HG02981 (cell line): ENCODE measurements around the gene ALOX5AP.
A peak's percentile ranks its signal among the peaks of the same experiment; 100 is the strongest.

Experiments
- ATAC-seq: cut with Tn5 transposase; IDR thresholded peaks from one replicate; pipeline ENCODE4 v1.9.1; 2021; ENCODE audit warnings: mild to moderate bottlenecking, moderate library complexity; ENCODE audit not compliant: unreplicated experiment

Gene ALOX5AP

DNA sequence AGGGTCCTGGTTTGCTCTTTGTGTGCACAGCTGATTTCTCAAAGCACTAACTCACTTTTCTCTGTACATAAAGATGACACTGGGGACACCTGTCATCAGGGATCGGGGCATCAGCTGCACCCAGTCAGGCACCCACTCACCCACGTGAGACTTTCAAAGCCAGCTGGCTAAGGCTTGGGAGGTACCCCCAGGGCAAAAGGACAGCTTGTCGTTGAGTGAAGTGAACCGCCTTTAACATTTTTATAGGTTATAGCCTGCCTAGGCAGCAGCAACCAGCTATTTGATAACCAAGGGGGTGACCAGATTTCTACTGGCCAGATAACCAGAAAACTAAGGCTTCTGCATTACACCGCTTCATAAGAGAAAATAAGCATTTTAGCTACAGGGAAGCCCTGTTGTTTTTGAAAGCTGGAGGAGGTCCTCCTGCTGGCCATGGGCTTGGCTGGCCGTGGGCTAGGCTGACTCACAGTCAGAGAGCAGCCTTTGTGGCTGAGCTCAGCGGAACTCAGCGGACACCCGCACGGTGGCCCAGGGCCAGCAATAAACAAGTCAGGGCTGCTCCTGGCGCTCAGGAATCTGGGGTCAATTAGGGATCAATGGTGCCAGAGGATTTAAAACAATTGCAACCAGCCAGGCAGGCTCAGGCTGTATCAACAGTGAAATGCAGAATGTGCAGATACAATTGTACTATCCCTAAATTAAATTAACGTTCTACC, 57.1 kb downstream of the ALOX5AP start:
- no peak for ATAC-seq

DNA sequence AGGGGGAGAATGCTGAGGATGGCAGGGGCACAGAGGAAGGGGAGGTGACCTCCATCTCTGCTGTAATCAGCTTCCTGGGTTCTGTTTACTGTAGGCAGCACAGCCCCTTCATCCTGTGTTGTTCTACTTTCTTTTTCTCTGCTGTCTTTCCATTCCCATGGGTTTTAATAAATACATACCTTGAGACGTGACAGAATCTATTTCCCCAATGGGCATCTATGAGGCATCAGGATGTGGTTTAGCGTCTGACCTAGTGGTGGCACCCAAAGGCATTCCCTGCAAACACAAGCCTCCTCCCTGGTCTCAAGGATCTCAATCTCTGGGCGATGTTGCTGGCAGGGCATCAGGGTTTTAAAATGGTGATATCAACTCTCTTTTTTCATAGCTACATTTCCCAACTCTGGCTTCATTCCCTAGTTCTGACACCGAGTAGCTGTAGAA, 60.8 kb downstream of the ALOX5AP start:
- no peak for ATAC-seq

DNA sequence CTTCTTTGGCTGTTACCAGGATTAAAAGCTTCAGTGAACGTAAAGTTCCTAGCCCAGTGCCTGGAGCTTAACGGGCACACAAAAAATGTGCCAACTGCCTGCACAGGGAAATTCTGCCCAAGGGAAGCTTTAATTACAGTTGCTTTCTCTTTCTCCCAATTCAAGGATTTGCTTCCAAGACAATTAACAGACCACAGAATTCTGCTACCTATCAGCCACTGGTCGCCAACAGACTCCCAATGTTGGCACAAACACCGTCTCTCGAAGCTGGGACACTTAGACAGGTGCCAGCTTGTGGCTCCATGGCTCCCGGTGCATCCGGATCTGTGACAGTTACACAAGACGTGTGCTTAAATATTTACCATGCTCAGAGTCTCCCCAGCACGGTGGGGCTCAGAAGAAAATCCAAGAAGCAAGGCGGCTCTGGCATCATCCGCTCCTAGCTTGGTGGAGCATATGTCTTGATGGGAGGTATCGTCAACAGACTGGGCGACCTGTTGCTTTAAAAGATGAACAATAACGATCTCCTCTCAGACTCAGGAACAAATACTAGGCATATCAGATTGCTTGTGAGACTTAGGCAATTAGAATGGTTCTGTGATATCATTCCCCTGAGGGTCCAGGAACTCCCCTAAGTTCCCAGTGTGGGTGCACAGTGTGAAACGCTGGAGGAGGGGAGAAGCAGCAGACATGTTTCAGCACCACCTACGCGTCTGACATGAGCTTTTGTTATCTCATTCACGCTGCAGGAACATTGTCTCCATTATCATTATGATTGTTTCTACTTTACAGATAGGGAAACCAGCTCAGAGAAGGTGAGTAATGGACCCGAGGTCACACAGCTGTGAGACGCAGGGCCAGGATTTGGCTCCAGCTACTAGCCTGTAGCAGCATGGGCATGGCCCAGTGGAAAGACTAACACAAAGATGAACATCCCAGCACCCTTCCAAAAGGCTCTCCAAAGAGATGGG, 61.6 kb downstream of the ALOX5AP start:
- ATAC-seq = no peak

DNA sequence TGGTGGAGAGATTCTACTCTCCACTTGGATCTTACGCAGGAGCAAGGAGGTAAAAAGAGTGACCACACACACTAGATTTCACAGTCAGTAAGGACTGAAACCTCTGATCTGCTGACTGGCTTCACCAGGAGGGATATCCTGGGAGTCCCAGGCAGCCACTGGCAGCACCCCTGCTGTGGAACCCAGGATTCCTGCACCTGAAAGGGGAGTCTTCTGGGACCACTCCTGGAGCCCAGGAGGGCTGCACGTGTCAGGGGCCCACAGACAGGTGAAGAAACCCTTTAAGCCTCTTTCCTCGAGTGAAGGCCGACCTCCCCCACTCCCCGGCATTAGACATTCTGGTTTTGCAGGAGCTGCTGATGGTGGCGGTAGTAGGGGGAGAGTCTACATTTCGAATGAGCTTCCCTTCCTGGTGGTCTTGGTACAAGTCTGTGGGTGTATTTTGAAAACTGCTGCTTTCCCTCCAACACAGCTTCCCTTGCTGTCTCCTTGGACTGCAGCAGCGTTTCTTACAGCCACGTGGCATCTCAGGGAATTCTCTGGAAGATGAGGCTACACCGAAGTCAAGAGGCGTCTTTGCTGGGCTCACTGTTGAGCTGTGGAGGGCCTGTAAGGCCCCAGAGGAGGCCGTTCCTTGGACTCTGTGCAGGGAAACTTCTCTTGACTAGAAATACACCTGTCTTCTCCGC, 62.6 kb downstream of the ALOX5AP start:
- ATAC-seq = no peak

DNA sequence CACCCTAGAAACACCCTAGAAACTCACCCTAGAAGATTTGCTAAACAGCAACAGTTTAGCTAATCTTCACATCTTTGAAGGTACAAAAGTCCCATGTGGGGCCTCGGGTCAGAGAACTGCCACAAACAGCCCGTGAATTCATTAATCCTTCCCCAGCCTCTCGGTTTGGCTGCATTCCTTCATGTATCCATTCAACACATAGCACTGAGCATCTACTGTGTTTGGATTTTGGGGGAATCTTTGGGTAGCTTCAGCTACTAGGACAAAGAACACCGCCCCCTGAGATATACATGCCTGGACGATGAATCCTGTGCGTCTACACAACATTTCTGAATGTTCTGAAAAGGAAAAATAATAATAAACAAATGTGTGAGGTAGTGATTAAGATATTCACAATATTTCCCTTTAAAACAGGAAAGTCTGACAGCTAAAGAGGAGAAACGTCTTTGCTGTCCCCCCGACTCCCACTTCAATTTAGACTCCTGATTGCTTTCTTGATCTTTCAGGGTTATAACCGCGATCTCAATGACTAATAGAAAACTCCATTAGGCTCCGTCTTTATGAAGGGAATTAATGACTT, 63.5 kb downstream of the ALOX5AP start:
- no peak for ATAC-seq

DNA sequence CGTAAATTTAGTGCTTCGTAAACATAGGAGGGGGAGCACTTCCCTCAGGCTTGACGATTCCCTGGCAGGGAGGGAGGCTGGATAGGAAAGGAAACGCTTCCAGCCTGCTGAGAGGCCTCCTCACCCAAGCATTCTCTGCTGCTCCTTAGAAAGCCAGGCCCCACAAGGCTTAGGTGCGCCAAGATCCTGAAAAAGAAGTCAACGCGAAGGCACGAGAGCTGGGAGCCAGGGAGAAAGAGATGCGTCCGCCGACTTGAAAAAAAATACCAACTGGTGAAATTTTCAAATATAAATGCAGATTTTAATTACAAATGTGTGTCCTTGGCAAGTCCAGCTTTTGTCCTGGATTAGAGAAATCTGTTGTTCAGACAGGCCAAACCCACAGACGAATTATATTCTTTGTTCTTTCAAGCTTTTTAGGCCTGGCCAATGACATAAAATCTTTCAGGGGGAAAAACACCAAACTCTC, 64.0 kb downstream of the ALOX5AP start:
- no peak for ATAC-seq

DNA sequence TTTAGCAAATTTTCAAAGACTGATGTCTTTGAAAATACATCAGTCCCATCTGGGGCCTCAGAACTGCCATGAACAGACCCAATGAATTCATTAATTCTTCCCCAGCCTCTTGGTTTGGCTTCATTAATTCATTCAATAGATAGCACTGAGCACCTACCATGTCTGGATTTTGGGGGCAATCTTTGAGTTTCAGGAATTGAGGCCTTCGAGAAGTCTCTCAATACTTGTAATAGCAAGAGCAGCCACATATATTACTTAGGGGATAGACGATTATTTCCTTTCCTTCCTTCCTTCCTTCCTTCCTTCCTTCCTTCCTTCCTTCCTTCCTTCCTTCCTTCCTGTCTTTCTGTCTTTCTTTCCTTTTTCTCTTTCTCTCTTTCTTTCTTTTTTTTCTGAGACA, 64.8 kb downstream of the ALOX5AP start:
- no peak for ATAC-seq

DNA sequence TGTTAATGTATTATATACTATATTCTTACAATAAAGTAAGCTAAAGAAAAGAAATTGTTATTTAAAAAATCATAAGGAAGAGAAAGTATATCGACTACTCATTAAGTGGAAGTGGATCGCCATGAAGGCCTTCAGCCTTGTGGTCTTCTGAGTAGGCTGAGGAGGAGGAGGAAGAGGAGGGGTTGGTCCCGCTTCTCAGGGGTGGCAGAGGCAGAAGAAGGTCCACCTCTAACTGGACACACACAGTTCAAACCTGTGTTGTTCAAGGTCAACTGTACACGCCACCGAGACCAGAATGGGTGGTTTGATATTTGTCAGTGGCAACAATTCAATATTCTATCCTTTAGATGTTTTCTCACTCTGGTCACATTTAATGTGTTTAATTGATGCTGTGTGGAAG, 67.2 kb downstream of the ALOX5AP start:
- no peak for ATAC-seq

DNA sequence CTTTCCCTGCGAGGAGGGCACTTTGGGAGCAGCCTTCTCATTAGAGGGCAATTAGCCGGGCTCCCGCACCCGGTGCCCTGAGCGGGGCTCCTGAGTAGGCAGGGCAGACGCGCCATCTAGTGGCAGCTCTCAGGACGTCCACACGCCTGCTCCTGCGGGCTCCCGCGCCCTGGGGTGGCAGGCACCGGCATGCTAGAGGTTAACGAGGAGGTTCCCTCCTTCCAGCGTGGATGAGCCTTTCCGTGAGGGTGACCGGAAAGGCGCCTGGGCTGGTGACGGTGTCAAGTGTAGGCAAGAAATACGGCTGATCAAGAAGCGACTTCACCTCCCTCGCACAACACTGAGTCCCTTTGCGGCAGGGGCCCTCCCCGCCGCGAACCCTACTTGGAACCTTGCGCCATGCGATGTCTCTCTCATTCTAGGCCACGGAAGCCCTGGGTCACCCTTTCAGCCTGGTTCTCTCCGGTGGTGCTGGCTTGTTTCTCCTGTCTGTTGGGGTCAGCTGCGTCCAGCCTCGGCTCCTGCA, 67.7 kb downstream of the ALOX5AP start:
- ATAC-seq = peak; percentile 92

DNA sequence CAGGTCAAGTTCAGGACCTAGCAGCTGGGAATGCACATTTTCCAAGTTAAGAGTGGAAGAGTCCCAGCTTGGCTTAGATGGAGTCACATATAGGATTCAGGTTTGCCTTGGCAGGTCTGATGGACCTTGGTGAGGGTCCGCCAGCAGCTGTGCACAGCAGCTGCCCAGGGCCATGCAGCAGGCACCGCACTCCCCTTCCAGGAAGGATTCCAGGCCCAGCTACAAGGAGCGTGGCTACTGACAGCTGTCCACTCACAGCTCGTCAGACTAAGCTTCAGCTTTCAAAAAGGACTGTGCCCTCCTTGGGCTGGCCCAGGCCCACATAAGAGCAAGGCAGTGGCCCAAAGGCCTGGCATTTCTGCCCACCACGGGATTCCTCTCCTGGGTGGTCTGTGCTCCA, 68.4 kb downstream of the ALOX5AP start:
- ATAC-seq = no peak

DNA sequence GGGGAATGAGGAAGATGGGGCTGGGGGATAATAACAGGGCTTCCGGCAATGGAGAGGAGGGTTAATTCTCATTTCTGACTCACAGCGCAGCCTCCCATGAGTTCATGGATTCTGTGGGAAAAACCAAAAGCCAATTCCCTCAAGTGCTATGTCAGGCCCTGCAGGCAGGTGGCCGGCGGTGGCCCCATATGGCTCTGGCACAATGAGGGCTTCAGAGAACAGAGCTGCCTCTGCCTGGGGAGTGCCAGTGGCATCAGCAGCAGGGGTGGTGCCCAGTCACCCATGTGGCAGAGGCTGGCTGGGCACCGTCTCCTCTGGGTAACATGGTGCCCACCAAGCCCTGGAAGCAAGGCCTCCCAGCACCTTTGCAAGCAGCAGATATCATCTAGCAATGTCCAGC, 69.1 kb downstream of the ALOX5AP start:
- no peak for ATAC-seq

DNA sequence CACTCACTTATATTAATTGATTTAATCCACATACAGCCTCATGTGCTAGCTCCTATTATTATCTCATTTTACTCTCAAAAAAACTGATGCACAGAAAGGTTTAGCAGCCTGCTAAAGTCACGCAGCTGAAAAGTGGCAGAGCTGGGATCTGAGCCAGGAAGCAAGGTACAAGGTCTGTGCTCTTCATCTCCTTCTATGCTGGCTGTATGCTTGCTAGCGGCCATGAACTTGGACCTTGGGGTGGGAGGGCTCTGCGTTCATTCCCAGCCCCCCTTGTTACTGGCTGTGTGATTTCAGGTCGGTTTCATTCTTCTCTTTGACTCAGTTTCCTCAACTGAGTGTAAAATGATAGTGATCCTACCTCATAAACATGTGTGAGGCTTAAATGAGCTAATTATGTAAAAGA, 69.8 kb downstream of the ALOX5AP start:
- ATAC-seq = no peak

DNA sequence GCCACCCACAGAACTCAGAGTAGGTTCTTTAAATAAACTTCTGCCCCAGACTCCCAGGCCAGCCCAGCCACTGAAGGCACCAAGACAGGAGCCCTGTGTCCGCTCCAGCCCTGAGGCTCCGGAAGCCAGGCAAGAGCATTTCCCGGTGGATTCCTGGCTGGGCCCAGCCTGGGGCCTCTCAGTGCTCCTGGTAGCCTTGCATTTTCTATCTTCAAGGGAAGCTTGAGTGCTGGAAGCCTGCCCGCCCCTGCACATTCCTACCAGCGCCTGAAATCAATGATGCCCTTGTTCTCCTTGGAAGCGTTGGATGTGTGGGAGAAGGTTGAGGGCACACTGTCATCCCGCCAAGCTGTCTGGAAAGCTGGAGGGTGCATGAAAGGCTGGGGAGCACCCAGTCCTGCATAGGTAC, 70.3 kb downstream of the ALOX5AP start:
- no peak for ATAC-seq

DNA sequence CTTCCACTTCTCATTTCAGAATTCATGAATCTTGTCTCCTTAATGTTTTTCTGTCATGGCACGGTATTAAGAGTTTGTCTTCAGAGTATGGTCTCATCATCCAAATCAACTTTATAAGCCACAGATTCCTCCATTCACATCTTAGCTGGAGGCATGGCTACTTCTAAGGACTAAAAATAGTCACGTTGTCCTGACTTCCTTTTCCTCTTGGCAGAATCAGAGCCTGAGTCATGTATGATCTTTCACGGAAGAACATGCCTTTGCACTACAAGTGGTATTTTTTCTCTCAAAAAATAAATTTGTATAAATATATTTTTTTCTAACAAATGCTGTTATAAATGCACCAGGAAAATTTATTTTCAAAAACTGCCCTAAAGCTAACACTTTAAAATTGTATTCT, 71.4 kb downstream of the ALOX5AP start:
- ATAC-seq = no peak

DNA sequence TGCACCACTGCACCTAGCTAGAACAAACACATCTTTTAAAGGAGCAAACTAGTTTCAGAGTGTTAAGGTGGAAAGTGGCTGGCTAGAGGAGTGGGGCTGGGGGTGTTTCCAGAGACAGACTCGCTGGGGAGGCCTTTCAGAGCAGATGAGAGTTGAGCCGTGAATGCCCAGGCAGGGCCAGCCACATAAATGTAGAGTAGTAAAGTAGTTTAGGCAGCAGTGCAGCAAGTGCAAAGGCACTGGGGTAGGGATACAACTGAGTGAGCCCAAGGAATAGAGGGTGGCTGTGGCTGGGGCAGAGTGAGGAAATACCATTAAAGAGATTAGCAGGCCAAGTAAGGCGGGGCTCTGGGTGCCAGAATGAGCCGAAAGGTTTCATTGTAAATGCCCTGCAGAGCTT, 72.0 kb downstream of the ALOX5AP start:
- ATAC-seq = no peak

DNA sequence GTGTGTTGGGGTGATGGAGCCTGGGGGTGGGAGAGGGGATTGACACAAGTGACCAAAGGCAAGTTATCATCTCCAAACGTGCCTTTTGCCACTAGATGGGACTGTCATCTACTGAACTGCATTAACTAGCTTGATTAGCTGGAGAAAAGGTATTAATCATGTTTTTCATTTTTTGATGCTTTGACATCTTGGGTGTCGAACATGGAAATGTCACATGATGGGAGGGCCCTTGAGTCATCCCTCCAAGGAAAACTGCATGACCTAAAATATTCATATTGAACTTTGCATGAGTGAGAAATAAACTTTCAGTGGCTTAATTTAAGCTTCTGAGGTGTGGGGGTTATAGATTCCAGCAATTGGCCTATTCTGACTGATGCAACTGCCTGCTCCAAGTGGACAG, 73.3 kb downstream of the ALOX5AP start:
- ATAC-seq = no peak

DNA sequence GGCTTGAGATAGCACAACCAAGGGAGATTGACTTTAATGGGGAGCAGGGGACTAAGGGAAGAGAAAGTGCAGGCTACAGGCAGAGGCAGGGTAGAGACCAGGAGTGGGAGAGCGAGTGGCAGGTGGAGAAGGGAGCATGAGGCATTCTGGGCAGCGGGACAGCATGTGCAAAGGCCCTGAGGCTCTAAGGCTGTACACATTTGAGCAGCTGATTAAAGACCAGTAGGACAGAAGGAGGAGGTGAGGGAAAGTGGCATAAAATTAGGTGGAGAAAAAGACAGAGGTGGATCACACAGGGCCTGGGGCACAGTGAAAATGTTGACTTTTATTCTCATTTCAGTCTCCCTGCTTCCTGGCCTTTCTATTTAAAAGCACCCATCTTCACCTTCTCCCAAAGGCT, 74.4 kb downstream of the ALOX5AP start:
- no peak for ATAC-seq

DNA sequence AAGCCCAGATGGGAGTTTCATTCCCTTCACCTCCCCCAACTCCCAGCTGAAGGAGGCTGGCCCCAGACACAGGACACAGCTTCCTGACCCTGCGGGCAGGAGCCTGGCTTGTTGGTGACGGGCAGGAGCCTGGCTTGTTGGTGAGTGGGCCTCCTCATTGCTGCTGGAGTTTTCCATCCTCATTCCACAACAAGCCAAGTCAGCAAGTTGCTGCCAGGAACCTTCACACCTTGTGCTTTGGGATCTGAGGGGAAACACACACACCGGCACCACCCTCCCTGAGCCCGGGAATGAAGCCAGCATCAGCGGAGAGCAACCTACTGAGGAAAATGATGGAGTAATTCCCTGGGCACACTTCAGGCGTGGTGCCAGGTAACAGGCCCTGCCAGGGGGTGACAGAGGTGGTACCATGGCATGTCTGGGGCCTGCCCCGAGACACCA, 74.9 kb downstream of the ALOX5AP start:
- ATAC-seq = no peak

DNA sequence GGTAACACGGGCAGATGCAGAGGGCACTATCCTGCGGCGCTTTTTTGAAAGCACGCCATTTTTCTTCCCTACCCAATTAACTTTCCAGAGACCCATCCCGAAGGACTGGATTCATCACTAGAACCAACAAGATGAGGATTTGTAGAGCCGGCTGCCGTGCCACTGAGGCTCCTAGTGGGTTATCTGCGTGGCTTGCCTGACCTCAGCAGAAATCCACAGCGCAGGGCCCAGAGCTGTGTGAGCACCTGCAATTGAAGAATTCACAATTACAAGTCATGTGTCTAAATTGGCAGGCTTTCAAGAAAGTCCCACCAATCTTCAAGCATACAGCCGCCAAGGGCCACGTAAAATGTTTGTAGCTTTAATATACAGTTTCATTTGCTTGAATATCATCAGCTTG, 75.5 kb downstream of the ALOX5AP start:
- no peak for ATAC-seq
